ENCODE data around the gene SRPK1. TPM values are rescaled to one million over a fixed set of nuclear protein-coding genes. Genes with fewer than 3 reads are reported as not detected.

SRPK1 gene
- total RNA-seq, 4 donors from 2014 or later, result 25.4 to 36.5 (median 30.4) TPM

GRCh38 chr6:35850208-35850607, 70.7 kb downstream of the SRPK1 start:
- peaks cover 5 to 48% (median 37%) of the 10 kb centered on the region in 4 donors for H3K36me3 ChIP-seq
- TF ChIP-seq POLR2AphosphoS5 (IDR thresholded peaks at IDR 0.05), result no peak
- no peak for TF ChIP-seq POLR2A (IDR thresholded peaks at IDR 0.05; ENCODE audit: low read depth)
- no peak for TF ChIP-seq CTCF (IDR thresholded peaks at IDR 0.05)
- TF ChIP-seq EP300 (IDR thresholded peaks at IDR 0.05), result no peak
- no peaks in the 10 kb centered on the region for H3K4me1 ChIP-seq
- no peaks in the 10 kb centered on the region for H3K27me3 ChIP-seq
- intact Hi-C loops (cut with DNase I), result no loop called here
- WGBS, result 81% methylated on average over 2 of the region's 2 CpGs
- no peak overlapping the region for H3K27ac ChIP-seq (replicated peaks in 1 of 4)
- H3K9me3 ChIP-seq, result peaks cover 0 to 7% (median 0%) of the 10 kb centered on the region in 4 donors
- no peak for DNase-seq (ENCODE audit: extremely low spot score)
- H3K4me3 ChIP-seq, result no peak overlapping the region

- H3K27me3 ChIP-seq, result no peaks in the 10 kb centered on the region
- no peaks in the 10 kb centered on the region for H3K4me1 ChIP-seq
- intact Hi-C loops (cut with DNase I), result no loop called here
- peaks cover 0 to 7% (median 0%) of the 10 kb centered on the region in 4 donors for H3K9me3 ChIP-seq
- H3K36me3 ChIP-seq, result peaks cover 10 to 47% (median 13%) of the 10 kb centered on the region in 4 donors
- H3K4me3 ChIP-seq, result no peak overlapping the region
- TF ChIP-seq EP300 (IDR thresholded peaks at IDR 0.05) (no peak), POLR2A (IDR thresholded peaks at IDR 0.05; ENCODE audit: low read depth) (no peak), CTCF (IDR thresholded peaks at IDR 0.05) (no peak), POLR2AphosphoS5 (IDR thresholded peaks at IDR 0.05) (no peak)
- WGBS, result 90% methylated on average over 3 of the region's 3 CpGs
- H3K27ac ChIP-seq (replicated peaks in 1 of 4), result no peak overlapping the region
- DNase-seq (ENCODE audit: extremely low spot score), result no peak
Measured at GRCh38 chr6:35844290-35844689, 76.6 kb downstream of the SRPK1 start.

- intact Hi-C loops (cut with DNase I), result no loop called here
- TF ChIP-seq POLR2A (IDR thresholded peaks at IDR 0.05; ENCODE audit: low read depth), result no peak
- no peak for TF ChIP-seq POLR2AphosphoS5 (IDR thresholded peaks at IDR 0.05)
- TF ChIP-seq EP300 (IDR thresholded peaks at IDR 0.05), result no peak
- no peak for TF ChIP-seq CTCF (IDR thresholded peaks at IDR 0.05)
- 88% methylated on average over 3 of the region's 3 CpGs for WGBS
- Histone ChIP-seq H3K36me3 (peaks cover 11 to 56% (median 20%) of the 10 kb centered on the region in 4 donors), H3K9me3 (no peaks in the 10 kb centered on the region), H3K27me3 (no peaks in the 10 kb centered on the region), H3K27ac (replicated peaks in 1 of 4) (no peak overlapping the region), H3K4me3 (no peak overlapping the region), H3K4me1 (no peaks in the 10 kb centered on the region)
- DNase-seq (ENCODE audit: extremely low spot score), result no peak
Measured at GRCh38 chr6:35842381-35842780, 78.5 kb downstream of the SRPK1 start.

- WGBS, result 89% methylated on average over 1 of the region's 1 CpG
- Histone ChIP-seq H3K27ac (replicated peaks in 1 of 4) (no peak overlapping the region), H3K9me3 (no peaks in the 10 kb centered on the region), H3K4me3 (no peak overlapping the region), H3K36me3 (peaks cover 11 to 74% (median 29%) of the 10 kb centered on the region in 4 donors), H3K4me1 (peaks cover 0 to 14% (median 10%) of the 10 kb centered on the region in 4 donors), H3K27me3 (no peaks in the 10 kb centered on the region)
- intact Hi-C loops (cut with DNase I), result no loop called here
- TF ChIP-seq CTCF (IDR thresholded peaks at IDR 0.05), result no peak
- no peak for TF ChIP-seq POLR2AphosphoS5 (IDR thresholded peaks at IDR 0.05)
- TF ChIP-seq POLR2A (IDR thresholded peaks at IDR 0.05; ENCODE audit: low read depth), result no peak
- TF ChIP-seq EP300 (IDR thresholded peaks at IDR 0.05), result no peak
- no peak for DNase-seq (ENCODE audit: extremely low spot score)
Measured at GRCh38 chr6:35839019-35839418, 81.9 kb downstream of the SRPK1 start.

- no peak overlapping the region for H3K4me3 ChIP-seq
- 73% methylated on average over 7 of the region's 7 CpGs for WGBS
- no peak overlapping the region for H3K27ac ChIP-seq (replicated peaks in 1 of 4)
- H3K9me3 ChIP-seq, result no peaks in the 10 kb centered on the region
- H3K27me3 ChIP-seq, result no peaks in the 10 kb centered on the region
- H3K36me3 ChIP-seq, result peaks cover 0 to 46% (median 21%) of the 10 kb centered on the region in 4 donors
- DNase-seq (ENCODE audit: extremely low spot score), result no peak
- intact Hi-C loops (cut with DNase I), result no loop called here
- peaks cover 0 to 14% (median 10%) of the 10 kb centered on the region in 4 donors for H3K4me1 ChIP-seq
- TF ChIP-seq CTCF (IDR thresholded peaks at IDR 0.05), result no peak
- TF ChIP-seq POLR2A (IDR thresholded peaks at IDR 0.05; ENCODE audit: low read depth), result no peak
- no peak for TF ChIP-seq EP300 (IDR thresholded peaks at IDR 0.05)
- TF ChIP-seq POLR2AphosphoS5 (IDR thresholded peaks at IDR 0.05), result no peak
Measured at GRCh38 chr6:35833536-35833935, 87.4 kb downstream of the SRPK1 start.

All from esophagus muscularis mucosa (tissue), 4 donors.